WERI-Rb-1 (cell line): ENCODE measurements around the gene ICOSLG.
A peak's percentile ranks its signal among the peaks of the same experiment; 100 is the strongest.
"Not testable (repeated sequence)": the region's sequence is repeated elsewhere in the genome, so short reads cannot be mapped to it uniquely, and the experiment has no call there.

ENCODE experiments used
- DNase-seq: peaks from one replicate; pipeline ENCODE4 v3.0.0-alpha.2; 2020
- H3K27ac ChIP-seq: fragments of 250-450 bp; sonication (Bioruptor Pico); 2 replicates; pipeline ENCODE4 v1.5.1; 2020; ENCODE audit warnings: mild to moderate bottlenecking, moderate library complexity
- H3K27me3 ChIP-seq: fragments of 250-450 bp; sonication (Bioruptor Pico); 2 replicates; pipeline ENCODE4 v1.5.1; 2021; ENCODE audit warnings: mild to moderate bottlenecking, low read depth, moderate library complexity; ENCODE audit not compliant: insufficient read depth, severe bottlenecking
- H3K36me3 ChIP-seq: fragments of 250-450 bp; sonication (Bioruptor Pico); 2 replicates; pipeline ENCODE4 v1.5.1; 2020; ENCODE audit warnings: mild to moderate bottlenecking, moderate library complexity
- H3K4me3 ChIP-seq: 2 replicates; pipeline ENCODE4 v1.5.1; 2011; ENCODE audit warnings: low read depth, mild to moderate bottlenecking, control low read depth, low read length
- H3K9me3 ChIP-seq: fragments of 250-450 bp; sonication (Bioruptor Pico); 2 replicates; pipeline ENCODE4 v1.5.1; 2021; ENCODE audit warnings: mild to moderate bottlenecking, moderate library complexity; ENCODE audit not compliant: severe bottlenecking
- TF ChIP-seq, protein P1 (sequence below): IDR thresholded peaks from 2 replicates; pipeline ENCODE4 v1.5.1; 2011; ENCODE audit warnings: low read depth, mild to moderate bottlenecking, control low read depth, inconsistent platforms, low read length

ICOSLG gene

DNA sequence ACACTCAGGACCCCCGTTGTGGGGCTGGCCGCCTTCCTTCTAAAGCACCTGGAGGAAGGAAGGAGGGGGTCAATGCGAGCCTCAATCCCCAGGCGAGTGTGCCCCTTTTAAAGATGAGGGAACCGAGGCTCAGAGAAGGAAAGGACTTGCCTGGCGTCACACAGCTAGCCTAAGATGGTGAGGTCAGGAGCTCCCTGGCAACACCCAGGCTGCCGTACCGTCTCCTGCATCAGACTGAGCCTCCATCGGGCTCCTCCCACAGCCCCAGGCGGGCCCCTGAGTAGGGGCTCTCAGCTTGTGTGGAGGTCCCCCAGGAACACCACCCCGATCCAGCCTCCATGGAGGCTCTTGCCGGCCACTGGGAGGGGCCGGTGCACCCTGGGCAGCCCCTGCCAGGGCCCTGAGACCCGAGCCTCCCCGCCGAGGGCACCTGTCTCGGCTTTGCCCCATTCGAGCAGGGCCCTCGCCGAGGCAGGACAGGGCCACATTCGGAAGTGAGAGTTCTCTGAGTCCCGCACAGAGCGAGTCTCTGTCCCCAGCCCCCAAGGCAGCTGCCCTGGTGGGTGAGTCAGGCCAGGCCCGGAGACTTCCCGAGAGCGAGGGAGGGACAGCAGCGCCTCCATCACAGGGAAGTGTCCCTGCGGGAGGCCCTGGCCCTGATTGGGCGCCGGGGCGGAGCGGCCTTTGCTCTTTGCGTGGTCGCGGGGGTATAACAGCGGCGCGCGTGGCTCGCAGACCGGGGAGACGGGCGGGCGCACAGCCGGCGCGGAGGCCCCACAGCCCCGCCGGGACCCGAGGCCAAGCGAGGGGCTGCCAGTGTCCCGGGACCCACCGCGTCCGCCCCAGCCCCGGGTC, 44.6 kb upstream of the ICOSLG start, which contains the start of gene AIRE:
Gene AIRE, plus strand, starts transcription at position 739 of the 855 bp plus-strand sequence. CDS start 131 bp downstream, outside the sequence.
- Histone ChIP-seq H3K9me3 (no peaks in the 10 kb centered on the region), H3K4me3 (no peak within 1 kb of the TSS), H3K36me3 (no peaks in the 10 kb centered on the region), H3K27me3 (no peaks in the 10 kb centered on the region), H3K27ac (peak within 1 kb of the TSS; percentile 79)
- DNase-seq, result no peak
- TF ChIP-seq, protein P1, sequence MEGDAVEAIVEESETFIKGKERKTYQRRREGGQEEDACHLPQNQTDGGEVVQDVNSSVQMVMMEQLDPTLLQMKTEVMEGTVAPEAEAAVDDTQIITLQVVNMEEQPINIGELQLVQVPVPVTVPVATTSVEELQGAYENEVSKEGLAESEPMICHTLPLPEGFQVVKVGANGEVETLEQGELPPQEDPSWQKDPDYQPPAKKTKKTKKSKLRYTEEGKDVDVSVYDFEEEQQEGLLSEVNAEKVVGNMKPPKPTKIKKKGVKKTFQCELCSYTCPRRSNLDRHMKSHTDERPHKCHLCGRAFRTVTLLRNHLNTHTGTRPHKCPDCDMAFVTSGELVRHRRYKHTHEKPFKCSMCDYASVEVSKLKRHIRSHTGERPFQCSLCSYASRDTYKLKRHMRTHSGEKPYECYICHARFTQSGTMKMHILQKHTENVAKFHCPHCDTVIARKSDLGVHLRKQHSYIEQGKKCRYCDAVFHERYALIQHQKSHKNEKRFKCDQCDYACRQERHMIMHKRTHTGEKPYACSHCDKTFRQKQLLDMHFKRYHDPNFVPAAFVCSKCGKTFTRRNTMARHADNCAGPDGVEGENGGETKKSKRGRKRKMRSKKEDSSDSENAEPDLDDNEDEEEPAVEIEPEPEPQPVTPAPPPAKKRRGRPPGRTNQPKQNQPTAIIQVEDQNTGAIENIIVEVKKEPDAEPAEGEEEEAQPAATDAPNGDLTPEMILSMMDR, result no peak

DNA sequence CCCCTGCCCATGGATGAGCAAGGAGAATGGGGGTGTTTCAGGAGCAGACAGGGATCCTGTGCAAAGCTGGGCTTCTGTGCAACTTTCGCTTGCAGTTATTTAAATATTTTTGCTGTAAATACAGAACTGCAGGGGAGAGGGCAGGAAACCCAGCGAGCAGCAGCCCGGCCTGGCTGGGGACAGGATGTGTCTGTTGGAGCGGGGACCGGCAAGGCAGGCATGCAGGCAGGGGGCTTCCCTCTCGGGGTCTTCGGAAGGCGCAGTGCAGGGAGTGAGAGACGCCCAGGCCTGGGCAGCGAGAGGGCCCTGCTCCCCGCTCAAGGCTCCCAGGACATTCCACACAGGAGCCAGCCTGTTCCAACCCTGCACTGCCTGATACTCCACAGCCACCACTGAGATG, 43.2 kb upstream of the ICOSLG start:
- no peaks in the 10 kb centered on the region for H3K27me3 ChIP-seq
- TF ChIP-seq, protein P1, result no peak
- DNase-seq, result no peak
- H3K27ac ChIP-seq, result peak overlapping the region; percentile 79
- H3K36me3 ChIP-seq, result no peaks in the 10 kb centered on the region
- H3K9me3 ChIP-seq, result no peaks in the 10 kb centered on the region
- no peak overlapping the region for H3K4me3 ChIP-seq

- DNase-seq, result peak; percentile 76
- peak overlapping the region; percentile 79 for H3K27ac ChIP-seq
- not testable (repeated sequence) for H3K27me3 ChIP-seq, H3K36me3 ChIP-seq, H3K9me3 ChIP-seq, H3K4me3 ChIP-seq
These were observed 42.6 kb upstream of the ICOSLG start for GRCh38 chr21:44283211-44283785.

DNA sequence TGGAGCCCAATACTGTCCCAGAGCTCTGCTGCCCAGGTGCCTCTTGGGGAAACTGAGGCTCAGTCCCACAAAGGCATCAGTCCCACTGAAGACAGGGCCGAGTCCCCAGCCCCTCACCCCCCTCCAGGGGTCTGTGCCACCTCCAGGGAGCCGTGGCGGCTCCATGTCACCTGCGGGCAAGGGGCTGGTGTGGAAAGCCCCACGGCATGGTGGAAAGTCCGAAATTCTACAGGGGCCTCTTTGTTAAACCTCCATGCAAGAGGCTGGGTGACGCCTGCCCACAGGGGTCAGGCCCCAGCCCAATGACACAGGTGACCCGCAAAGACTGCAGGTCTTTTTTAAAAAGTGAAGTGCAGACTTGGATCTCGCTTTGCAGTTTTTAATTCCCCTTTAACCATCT, 41.6 kb upstream of the ICOSLG start:
- Histone ChIP-seq H3K4me3 (no peak overlapping the region), H3K9me3 (no peaks in the 10 kb centered on the region), H3K27ac (peak overlapping the region; percentile 79), H3K27me3 (no peaks in the 10 kb centered on the region), H3K36me3 (no peaks in the 10 kb centered on the region)
- DNase-seq, result no peak
- TF ChIP-seq, protein P1, result no peak

DNA sequence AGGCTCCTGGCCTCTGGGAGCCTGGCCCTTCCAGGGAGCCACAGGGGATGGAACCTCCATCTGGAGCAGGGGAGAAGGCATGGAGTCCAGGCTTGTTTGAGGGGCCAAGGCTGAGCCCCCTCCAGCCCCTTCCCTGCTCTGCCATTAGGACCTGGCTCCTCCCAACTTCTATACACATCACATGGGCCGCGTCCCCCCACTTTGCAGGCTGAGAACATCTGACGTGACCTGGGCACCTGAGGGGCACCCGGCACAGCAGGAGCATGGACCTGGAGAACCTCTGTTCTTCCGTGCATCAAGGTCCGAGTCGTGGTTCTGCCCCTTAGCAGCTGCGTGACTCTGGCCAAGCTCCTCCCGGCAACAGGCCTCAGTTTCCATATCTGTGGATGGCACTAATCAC, 41.1 kb upstream of the ICOSLG start:
- TF ChIP-seq, protein P1, result no peak
- Histone ChIP-seq H3K27ac (peak overlapping the region; percentile 79), H3K36me3 (no peaks in the 10 kb centered on the region), H3K9me3 (no peaks in the 10 kb centered on the region), H3K27me3 (no peaks in the 10 kb centered on the region), H3K4me3 (no peak overlapping the region)
- DNase-seq, result no peak

GRCh38 chr21:44279354-44280260, 38.9 kb upstream of the ICOSLG start:
- DNase-seq, result no peak

More at GRCh38 chr21:44279354-44280260, 38.9 kb upstream of the ICOSLG start:
- Histone ChIP-seq H3K9me3 (peaks cover 4% of the 10 kb centered on the region), H3K27me3 (no peaks in the 10 kb centered on the region), H3K27ac (no peak overlapping the region), H3K4me3 (no peak overlapping the region), H3K36me3 (no peaks in the 10 kb centered on the region)
- TF ChIP-seq, protein P1, result no peak
